ENCODE results near the gene GNA14.

GRCh38 chr9:77602852-77603251, 45.3 kb downstream of the GNA14 start:
- TF ChIP-seq CTCF (IDR thresholded peaks at IDR 0.05) = no peak
- no peak for TF ChIP-seq POLR2A (IDR thresholded peaks at IDR 0.05)

Measured in thyroid gland (tissue), 4 donors.